ENCODE results near the gene CPEB4. TPM values are rescaled to one million over a fixed set of nuclear protein-coding genes. Genes with fewer than 3 reads are reported as not detected.
A peak's percentile ranks its signal among the peaks of the same experiment; 100 is the strongest.

Gene CPEB4
- total and polyA plus RNA-seq, 9 of the 15 experiments (the other 6 are each of a cell fraction or from before 2014, with no cell fraction given) = 7.4 to 21.3 (median 12.4) TPM

GRCh38 chr5:173901705-173902104, 13.6 kb downstream of the CPEB4 start (continued):
- TF ChIP-seq MNT (conservative IDR thresholded peaks at IDR 0.05) (0 out of 4 replicates have a peak, but pooled peaks of 1 of the 2 experiments have one; percentile 32), NCOA4 (IDR thresholded peaks at IDR 0.05; ENCODE audit: partially characterized antibody) (no peak), PKNOX1 (IDR thresholded peaks at IDR 0.05) (peak; percentile 58), ZNF134 (CRISPR knock-in tag; conservative IDR thresholded peaks at IDR 0.05) (no peak), CHD4 (IDR thresholded peaks at IDR 0.05; ENCODE audit: insufficient read depth, insufficient replicate concordance, low read depth, low read length, poor library complexity, severe bottlenecking) (no peak), ARID1B (IDR thresholded peaks at IDR 0.05) (peak; percentile 58; the same call in 1 of the 2 replicates), REST (IDR thresholded peaks at IDR 0.05; ENCODE audit: borderline replicate concordance) (no peak), REST (CRISPR knock-in tag; IDR thresholded peaks at IDR 0.05; ENCODE audit: low read depth) (no peak), EP300 (IDR thresholded peaks at IDR 0.05; ENCODE audit: low read length) (peak; percentile 13; the same call in 1 of the 2 replicates), DPF2 (IDR thresholded peaks at IDR 0.05) (0 out of 2 replicates have a peak, but pooled peaks have one; percentile 35), GATA2 (CRISPR knock-in tag; IDR thresholded peaks at IDR 0.05) (0 out of 2 replicates have a peak, but pooled peaks have one; percentile 17), HDAC2 (IDR thresholded peaks at IDR 0.05) (no peak), TAF1 (IDR thresholded peaks at IDR 0.05; ENCODE audit: control insufficient read depth, extremely low read depth, insufficient read depth, low read length, severe bottlenecking) (no peak), ARID3A (IDR thresholded peaks at IDR 0.05; ENCODE audit: borderline replicate concordance, low read depth, low read length) (0 out of 2 replicates have a peak, but pooled peaks have one; percentile 27), ZEB2 (IDR thresholded peaks at IDR 0.05) (no peak), TCF3 (CRISPR knock-in tag; IDR thresholded peaks at IDR 0.05) (peak; percentile 42; the same call in 1 of the 2 replicates), ZBED1 (IDR thresholded peaks at IDR 0.05) (no peak)
